ENCODE data around the gene ZBTB25. TPM values are rescaled to one million over a fixed set of nuclear protein-coding genes. Genes with fewer than 3 reads are reported as not detected.

The ZBTB25 gene, protein sequence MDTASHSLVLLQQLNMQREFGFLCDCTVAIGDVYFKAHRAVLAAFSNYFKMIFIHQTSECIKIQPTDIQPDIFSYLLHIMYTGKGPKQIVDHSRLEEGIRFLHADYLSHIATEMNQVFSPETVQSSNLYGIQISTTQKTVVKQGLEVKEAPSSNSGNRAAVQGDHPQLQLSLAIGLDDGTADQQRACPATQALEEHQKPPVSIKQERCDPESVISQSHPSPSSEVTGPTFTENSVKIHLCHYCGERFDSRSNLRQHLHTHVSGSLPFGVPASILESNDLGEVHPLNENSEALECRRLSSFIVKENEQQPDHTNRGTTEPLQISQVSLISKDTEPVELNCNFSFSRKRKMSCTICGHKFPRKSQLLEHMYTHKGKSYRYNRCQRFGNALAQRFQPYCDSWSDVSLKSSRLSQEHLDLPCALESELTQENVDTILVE
- total RNA-seq (2022; extraction: Qiagen RNA extraction): 3.6 to 6.6 TPM (median 5.4 TPM) in 5 replicates

GRCh38 chr14:64503434-64504309, at the start of gene ZBTB25:
Gene ZBTB25 (minus strand): TSS chr14:64503838. CDS start chr14:64490533, 13,305 bp downstream.

DNA sequence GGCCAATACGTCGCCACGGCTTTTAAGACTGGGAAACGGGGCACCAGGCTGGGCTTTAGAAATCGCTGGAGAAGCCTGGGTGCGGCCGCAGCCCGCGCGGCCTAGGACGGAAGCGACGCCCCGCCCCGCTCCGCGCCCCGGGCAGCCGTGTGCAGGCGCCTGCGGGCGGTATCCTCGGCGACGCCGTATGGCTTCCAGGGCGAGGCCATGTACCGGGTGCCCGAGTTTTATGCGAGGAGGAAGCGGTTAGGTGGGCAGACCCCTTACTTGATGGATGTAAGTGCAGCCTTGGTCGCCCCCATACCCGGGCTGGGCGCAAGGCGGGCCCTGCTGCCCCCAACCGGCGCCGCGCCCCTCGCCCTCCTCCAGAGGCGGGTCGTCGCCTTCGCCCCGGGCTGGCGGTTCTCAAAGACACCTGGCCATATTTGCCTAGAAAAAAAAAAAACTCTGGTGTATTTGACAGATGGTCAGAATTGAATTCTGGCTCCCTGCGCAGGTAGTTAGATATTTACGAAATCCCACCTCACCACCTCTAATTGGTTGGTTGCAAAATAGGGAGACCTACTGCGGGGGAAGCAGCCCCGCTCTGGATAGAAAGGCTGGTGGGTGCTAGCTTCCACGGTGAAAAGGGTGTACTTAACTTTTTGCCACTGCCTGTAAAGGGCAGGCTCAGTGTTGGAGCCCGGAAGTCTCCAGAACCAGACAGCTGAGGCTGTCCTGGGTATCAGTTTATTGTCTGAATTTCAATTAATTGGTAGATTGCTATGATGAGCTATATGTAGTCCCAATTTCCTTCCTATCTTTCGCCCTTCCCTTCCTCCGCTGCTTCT, 46.4 kb upstream of the ZBTB25 start, which contains the start of gene PPP1R36:
Gene PPP1R36, plus strand, starts transcription at position 171 of the 830 bp plus-strand sequence. Its CDS starts 37 bp downstream, at position 208.

DNA sequence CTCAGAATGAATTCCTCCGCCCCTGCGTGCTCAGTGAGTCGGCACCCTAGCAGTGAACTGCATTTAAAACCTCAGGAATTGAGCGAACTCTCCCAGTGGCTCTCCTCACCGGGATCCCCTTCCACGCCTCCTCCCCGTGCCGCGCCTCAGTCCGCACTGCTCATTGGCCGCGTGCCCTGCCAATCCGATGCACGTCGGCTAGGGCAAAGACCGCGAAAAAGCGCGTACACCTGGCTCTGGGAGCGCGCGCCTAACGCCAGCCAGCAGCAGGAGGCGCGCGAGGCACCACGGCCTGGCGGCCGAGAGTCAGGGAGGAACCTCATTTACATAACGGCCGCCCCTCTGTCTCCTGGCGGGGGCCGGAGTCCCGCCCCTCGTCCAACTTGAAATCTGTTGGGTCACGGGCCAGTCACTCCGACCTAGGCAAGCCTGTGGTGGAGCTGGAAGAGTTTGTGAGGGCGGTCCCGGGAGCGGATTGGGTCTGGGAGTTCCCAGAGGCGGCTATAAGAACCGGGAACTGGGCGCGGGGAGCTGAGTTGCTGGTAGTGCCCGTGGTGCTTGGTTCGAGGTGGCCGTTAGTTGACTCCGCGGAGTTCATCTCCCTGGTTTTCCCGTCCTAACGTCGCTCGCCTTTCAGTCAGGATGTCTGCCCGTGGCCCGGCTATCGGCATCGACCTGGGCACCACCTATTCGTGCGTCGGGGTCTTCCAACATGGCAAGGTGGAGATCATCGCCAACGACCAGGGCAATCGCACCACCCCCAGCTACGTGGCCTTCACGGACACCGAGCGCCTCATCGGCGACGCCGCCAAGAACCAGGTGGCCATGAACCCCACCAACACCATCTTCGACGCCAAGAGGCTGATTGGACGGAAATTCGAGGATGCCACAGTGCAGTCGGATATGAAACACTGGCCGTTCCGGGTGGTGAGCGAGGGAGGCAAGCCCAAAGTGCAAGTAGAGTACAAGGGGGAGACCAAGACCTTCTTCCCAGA, 36.9 kb upstream of the ZBTB25 start, which contains the start of gene HSPA2:
Gene HSPA2, plus strand, starts transcription at position 534 of the 995 bp plus-strand sequence. Its CDS starts 109 bp downstream, at position 643.

GRCh38 chr14:64504310-64504896, 765 bp upstream of the ZBTB25 start, which contains the start of gene ZBTB1:
Gene ZBTB1 (plus strand): TSS chr14:64504770. CDS start chr14:64521505, 16,735 bp downstream.

DNA sequence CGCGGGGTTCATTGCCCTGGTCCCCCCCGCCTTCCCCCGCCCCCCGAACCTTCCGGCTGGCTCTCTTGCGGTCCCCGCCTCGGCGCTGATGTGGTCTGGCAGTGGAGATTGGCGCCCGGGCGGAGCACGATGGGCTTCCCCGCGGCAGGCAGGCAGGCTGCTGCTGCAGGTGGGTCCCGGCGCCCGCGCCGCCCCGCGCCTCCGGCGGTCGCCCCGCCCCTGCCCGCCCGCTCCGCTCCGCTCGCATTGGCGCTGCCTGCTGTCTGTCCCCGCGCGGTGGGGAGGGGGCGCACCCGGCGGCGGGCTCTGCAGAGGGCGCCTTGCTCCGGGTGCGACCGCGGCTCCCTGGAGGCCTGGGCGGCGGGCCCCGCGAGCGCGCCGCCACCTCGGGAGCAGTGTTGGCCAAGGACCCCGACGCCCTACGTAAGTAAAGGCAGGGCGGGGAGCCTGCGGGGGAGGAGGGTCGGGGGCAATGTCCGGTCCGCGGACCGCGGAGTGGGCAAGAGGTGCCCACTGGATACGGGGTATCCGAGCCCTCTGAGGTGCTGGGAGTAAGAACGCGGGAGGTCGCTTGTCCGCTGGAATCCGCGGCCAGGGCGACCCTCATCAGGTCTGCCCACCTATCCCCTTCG, 38.3 kb downstream of the ZBTB25 start, which contains the start of gene AKAP5:
Gene AKAP5, plus strand, starts transcription at position 309 of the 632 bp plus-strand sequence. CDS start 2,896 bp downstream, outside the sequence.

Other genes with a start within 250 kb of the ZBTB25 start
- 0.01 to 0.08 TPM (median 0.07 TPM) in 5 replicates for gene ESR2, start 209.5 kb downstream of the ZBTB25 start, total RNA-seq (2022; extraction: Qiagen RNA extraction)
- gene MTHFD1, start 115.5 kb downstream of the ZBTB25 start, total RNA-seq (2022; extraction: Qiagen RNA extraction): 105 to 121 TPM (median 109 TPM) in 5 replicates
- 0.29 to 0.41 TPM (median 0.40 TPM) in 5 replicates for gene AKAP5, start 38.3 kb downstream of the ZBTB25 start, total RNA-seq (2022; extraction: Qiagen RNA extraction)
- 19.6 to 25.2 TPM (median 22.9 TPM) in 5 replicates for gene ZBTB1, start 932 bp upstream of the ZBTB25 start, total RNA-seq (2022; extraction: Qiagen RNA extraction)
- gene HSPA2, start 36.9 kb upstream of the ZBTB25 start, total RNA-seq (2022; extraction: Qiagen RNA extraction): 35.4 to 47.9 TPM (median 41.5 TPM) in 5 replicates
- gene PPP1R36, start 46.1 kb upstream of the ZBTB25 start, total RNA-seq (2022; extraction: Qiagen RNA extraction): 0.14 to 0.44 TPM (median 0.23 TPM) in 5 replicates
- 25.9 to 50.8 TPM (median 41.6 TPM) in 5 replicates for gene PLEKHG3, start 200.6 kb upstream of the ZBTB25 start, total RNA-seq (2022; extraction: Qiagen RNA extraction)